ENCODE data around the gene NDUFAF7.
"Not testable (repeated sequence)": the region's sequence is repeated elsewhere in the genome, so short reads cannot be mapped to it uniquely, and the experiment has no call there.

DNA sequence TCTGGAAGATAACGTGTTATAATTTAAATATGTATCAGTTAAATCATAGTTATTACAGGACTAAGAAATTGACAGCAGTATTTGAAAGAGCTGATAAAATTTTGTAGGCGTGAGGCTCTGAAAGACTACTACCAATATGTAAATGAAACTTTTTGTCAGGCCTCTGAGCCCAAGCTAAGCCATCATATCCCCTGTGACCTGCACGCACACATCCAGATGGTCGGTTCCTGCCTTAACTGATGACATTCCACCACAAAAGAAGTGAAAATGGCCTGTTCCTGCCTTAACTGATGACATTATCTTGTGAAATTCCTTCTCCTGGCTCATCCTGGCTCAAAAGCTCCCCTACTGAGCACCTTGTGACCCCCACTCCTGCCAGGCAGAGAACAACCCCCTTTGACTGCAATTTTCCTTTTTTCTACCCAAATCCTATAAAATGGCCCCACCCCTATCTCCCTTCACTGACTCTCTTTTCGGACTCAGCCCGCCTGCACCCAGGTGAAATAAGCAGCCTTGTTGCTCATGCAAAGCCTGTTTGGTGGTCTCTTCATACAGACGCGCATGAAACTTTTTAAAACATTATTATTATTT is 26.3 kb upstream of the NDUFAF7 start:
- not testable (repeated sequence) for TF ChIP-seq ZNF701 (tag by site-specific recombination; IDR thresholded peaks at IDR 0.05); ZNF837 (tag by site-specific recombination; IDR thresholded peaks at IDR 0.05); YY1 (tag by site-specific recombination; IDR thresholded peaks at IDR 0.05); ZNF560 (tag by site-specific recombination; IDR thresholded peaks at IDR 0.05; ENCODE audit: borderline replicate concordance); REST (tag by site-specific recombination; IDR thresholded peaks at IDR 0.05); SP2 (tag by site-specific recombination; IDR thresholded peaks at IDR 0.05)

All from HEK293 (cell line).